NOMO-1 (cell line): Measurements from ENCODE around the gene SGPP2.
"Not testable (repeated sequence)": the region's sequence is repeated elsewhere in the genome, so short reads cannot be mapped to it uniquely, and the experiment has no call there.

Experiments
- DNase-seq, 2 experiments: peaks; one replicate each; lab custom pipeline; 2025; ENCODE audit not compliant: unreplicated experiment in 2 of 2; lab: John Stamatoyannopoulos, UW

SGPP2 gene

GRCh38 chr2:222572264-222572721, 147.9 kb downstream of the SGPP2 start:
- no peak for DNase-seq

- DNase-seq: no peak
Observed at GRCh38 chr2:222572751-222573174, 148.4 kb downstream of the SGPP2 start.

- DNase-seq: no peak
Observed at GRCh38 chr2:222575618-222576017, 151.3 kb downstream of the SGPP2 start.

- no peak for DNase-seq
Observed at GRCh38 chr2:222576171-222577081, 152.1 kb downstream of the SGPP2 start.

GRCh38 chr2:222577341-222577740, 153.0 kb downstream of the SGPP2 start:
- no peak for DNase-seq

- no peak for DNase-seq
Observed at GRCh38 chr2:222582928-222583327, 158.6 kb downstream of the SGPP2 start.

- DNase-seq: not testable (repeated sequence)
Observed at GRCh38 chr2:222584589-222584988, 160.2 kb downstream of the SGPP2 start.

GRCh38 chr2:222591661-222592060, 167.3 kb downstream of the SGPP2 start:
- no peak for DNase-seq

- no peak for DNase-seq
Observed at GRCh38 chr2:222592176-222592575, 167.8 kb downstream of the SGPP2 start.

GRCh38 chr2:222594679-222595078, 170.3 kb downstream of the SGPP2 start:
- no peak for DNase-seq

GRCh38 chr2:222595581-222595980, 171.2 kb downstream of the SGPP2 start:
- DNase-seq: no peak

- DNase-seq: no peak
Observed at GRCh38 chr2:222598611-222599010, 174.3 kb downstream of the SGPP2 start.

GRCh38 chr2:222603501-222603900, 179.2 kb downstream of the SGPP2 start:
- DNase-seq: no peak

GRCh38 chr2:222604749-222605515, 180.6 kb downstream of the SGPP2 start:
- no peak for DNase-seq

GRCh38 chr2:222606306-222606705, 182.0 kb downstream of the SGPP2 start:
- no peak for DNase-seq

- DNase-seq: no peak
Observed at GRCh38 chr2:222608081-222608480, 183.7 kb downstream of the SGPP2 start.

- peak; percentile 36 to 47 for DNase-seq
Observed at GRCh38 chr2:222609381-222609780, 185.0 kb downstream of the SGPP2 start.
